ENCODE results near the gene ENSA. TPM values are rescaled to one million over a fixed set of nuclear protein-coding genes. Genes with fewer than 3 reads are reported as not detected.
A peak's percentile ranks its signal among the peaks of the same experiment; 100 is the strongest.

The ENSA gene
- total and polyA plus RNA-seq, 2 experiments from 2014 or later, result 114 to 200 TPM

GRCh38 chr1:150576794-150577556 is 52.4 kb downstream of the ENSA start:
- no peaks in the 10 kb centered on the region for H3K9me2 ChIP-seq (ENCODE audit: insufficient read depth)
- ATAC-seq (no peak), DNase-seq (ENCODE audit: low spot score) (peak; percentile 5)
- no peaks in the 10 kb centered on the region for H3K27me3 ChIP-seq (ENCODE audit: insufficient read depth)
- H3K4me1 ChIP-seq (ENCODE audit: insufficient read depth), result peaks cover 44% of the 10 kb centered on the region
- peaks cover 82% of the 10 kb centered on the region for H3K79me2 ChIP-seq (replicated peaks; ENCODE audit: insufficient read depth)
- H3F3A ChIP-seq (replicated peaks; ENCODE audit: low read depth), result peaks cover 57% of the 10 kb centered on the region
- peaks cover 73% of the 10 kb centered on the region for H3K36me3 Mint-ChIP-seq (ENCODE audit: low read depth)
- peak overlapping the region; percentile 100 for H3K27ac ChIP-seq (ENCODE audit: low read depth)
- H3K4me3 ChIP-seq, result peak overlapping the region; percentile 96
- no peak for TF ChIP-seq STAT1 (IDR thresholded peaks at IDR 0.05; ENCODE audit: unreplicated experiment)
- TF ChIP-seq EZH2phosphoT487 (IDR thresholded peaks at IDR 0.05; ENCODE audit: unreplicated experiment), result no peak
- no peak for TF ChIP-seq REST (IDR thresholded peaks at IDR 0.05; ENCODE audit: unreplicated experiment)
- no peak for TF ChIP-seq CTCF (conservative IDR thresholded peaks at IDR 0.05; ENCODE audit: low read depth in 2 of 2)
- TF ChIP-seq JUNB (IDR thresholded peaks at IDR 0.05; ENCODE audit: unreplicated experiment), result no peak
- no peak for TF ChIP-seq ZNF114 (CRISPR knock-in tag; IDR thresholded peaks at IDR 0.05)
- TF ChIP-seq EZH2 (IDR thresholded peaks at IDR 0.05; ENCODE audit: low read depth, unreplicated experiment), result no peak
- TF ChIP-seq CREB1 (CRISPR knock-in tag; IDR thresholded peaks at IDR 0.05; ENCODE audit: low read depth), result no peak
- TF ChIP-seq ETS1 (IDR thresholded peaks at IDR 0.05), result no peak
- no peak for TF ChIP-seq ZNF331 (CRISPR knock-in tag; IDR thresholded peaks at IDR 0.05; ENCODE audit: low read depth)
- peaks cover 58% of the 10 kb centered on the region for H3K36me3 ChIP-seq (ENCODE audit: insufficient read depth)
- peaks cover 8% of the 10 kb centered on the region; the same call in 1 of the 3 replicates for H3K9me3 Mint-ChIP-seq
- peaks cover 54% of the 10 kb centered on the region for H4K20me1 ChIP-seq (replicated peaks; ENCODE audit: insufficient read depth)
- H3K27me3 Mint-ChIP-seq (ENCODE audit: insufficient read depth, low read depth, poor library complexity), result peaks cover 46% of the 10 kb centered on the region
- no peak overlapping the region for H2AFZ ChIP-seq
- H3K4me3 Mint-ChIP-seq, result peak overlapping the region; percentile 99
- H3K4me1 Mint-ChIP-seq, result peaks cover 50% of the 10 kb centered on the region
- H3K27ac Mint-ChIP-seq, result peak overlapping the region; percentile 100
- H3K4me2 ChIP-seq, result peak overlapping the region; percentile 92
